Body of pancreas (tissue), 4 donors: ENCODE results near the gene ANKS1B. TPM values are rescaled to one million over a fixed set of nuclear protein-coding genes. Genes with fewer than 3 reads are reported as not detected.

Experiments
- ATAC-seq: fragments of 150-250 bp; one replicate; pipeline ENCODE4 v1.9.1; 2016
- DNase-seq, 4 donors: peaks; one replicate each; pipeline ENCODE4 v3.0.0-alpha.2; 2019
- H3K27ac ChIP-seq, 4 donors: fragments of 200-600 bp; sonication (generic); 1 replicate in 3 of 4; 2 replicates in 1 of 4; pipeline versions ENCODE4 v1.5.1 to v1.6.1; 2016 to 2019; ENCODE audit warnings: mild to moderate bottlenecking in 1 of 4, mixed read lengths in 1 of 4, moderate library complexity in 1 of 4
- H3K27me3 ChIP-seq, 2 donors: fragments of 200-600 bp; sonication (generic); one replicate each; pipeline ENCODE4 v1.6.0; 2016; ENCODE audit warnings: mild to moderate bottlenecking in 1 of 2
- H3K36me3 ChIP-seq, 2 donors: fragments of 200-600 bp; sonication (generic); replicated peaks in 1 of 2; 2 replicates each; pipeline ENCODE4 v1.5.1; 2016; ENCODE audit warnings: low read depth in 2 of 2; ENCODE audit not compliant: insufficient read depth in 1 of 2
- H3K4me1 ChIP-seq: fragments of 200-600 bp; sonication (generic); one replicate; pipeline ENCODE4 v1.6.0; 2016
- H3K4me3 ChIP-seq, 2 donors: fragments of 200-600 bp; sonication (generic); 1 replicate in 1 of 2; 2 replicates in 1 of 2; pipeline ENCODE4 v1.5.1; 2016 to 2019
- H3K9me3 ChIP-seq, 3 donors: fragments of 200-600 bp; sonication (generic); 1 replicate in 2 of 3; 2 replicates in 1 of 3; pipeline ENCODE4 v1.5.1; 2016
- CTCF ChIP-seq, 7 experiments: fragments of 450-650 bp in 4 of 7; fragments of 200-600 bp in 3 of 7; sonication (generic) in 3 of 7; IDR thresholded peaks; one replicate each; pipeline ENCODE4 v1.5.1; 2016 to 2019; ENCODE audit warnings: antibody characterized with exemption in 7 of 7
- POLR2A ChIP-seq, 3 donors: fragments of 450-650 bp; IDR thresholded peaks; one replicate each; pipeline ENCODE4 v1.6.1; 2016; ENCODE audit warnings: antibody characterized with exemption in 3 of 3, mild to moderate bottlenecking in 2 of 3
- WGBS, 2 donors: methylation state at CpG; one replicate each; pipeline ENCODE4 v1.1.5; 2017; 5-methylcytosine and 5-hydroxymethylcytosine counted together
- intact Hi-C: fragments of 100-400 bp; cut with DNase I; formaldehyde crosslinking; loops from one replicate; pipeline ENCODE4 v1.15.1; 2023
- total RNA-seq, 2 donors: library from RNA; depleted of rRNA; stranded (reverse); fragments of >200 nt; gene quantifications; one replicate each; pipeline ENCODE4 v1.1.0, GENCODE V29; 2016

The ANKS1B gene
- total RNA-seq, 2 donors from 2014 or later = 2.1 to 10.2 TPM

- no peak for TF ChIP-seq CTCF (IDR thresholded peaks at IDR 0.05)
- no peak for TF ChIP-seq POLR2A (IDR thresholded peaks at IDR 0.05)
- Histone ChIP-seq H3K36me3 (no peaks in the 10 kb centered on the region), H3K27me3 (no peaks in the 10 kb centered on the region), H3K27ac (no peak overlapping the region), H3K4me3 (no peak overlapping the region), H3K4me1 (peaks cover 15% of the 10 kb centered on the region), H3K9me3 (no peaks in the 10 kb centered on the region)
- intact Hi-C loops = no loop called here
- DNase-seq (no peak), ATAC-seq (no peak)
- WGBS, 2 donors = 42 to 62% methylated on average over 4 of the region's 4 CpGs
These were observed 26.8 kb downstream of the ANKS1B start for GRCh38 chr12:99957866-99958466.

- no peak for DNase-seq
- ATAC-seq = no peak
- Histone ChIP-seq H3K36me3 (no peaks in the 10 kb centered on the region), H3K4me1 (peaks cover 3% of the 10 kb centered on the region), H3K27ac (no peak overlapping the region), H3K4me3 (no peak overlapping the region), H3K9me3 (no peaks in the 10 kb centered on the region), H3K27me3 (no peaks in the 10 kb centered on the region)
- 53 to 58% methylated on average over 2 of the region's 2 CpGs for WGBS, 2 donors
- TF ChIP-seq CTCF (IDR thresholded peaks at IDR 0.05) = no peak
- TF ChIP-seq POLR2A (IDR thresholded peaks at IDR 0.05) = no peak
- intact Hi-C loops = no loop called here
These were observed 30.0 kb downstream of the ANKS1B start for GRCh38 chr12:99954724-99955123.

- Histone ChIP-seq H3K4me3 (no peak overlapping the region), H3K27me3 (no peaks in the 10 kb centered on the region), H3K9me3 (no peaks in the 10 kb centered on the region), H3K36me3 (no peaks in the 10 kb centered on the region), H3K4me1 (no peaks in the 10 kb centered on the region), H3K27ac (no peak overlapping the region)
- 44 to 49% methylated on average over 3 of the region's 3 CpGs for WGBS, 2 donors
- intact Hi-C loops = no loop called here
- no peak for ATAC-seq
- TF ChIP-seq CTCF (IDR thresholded peaks at IDR 0.05) (no peak), POLR2A (IDR thresholded peaks at IDR 0.05) (no peak)
- DNase-seq = no peak
These were observed 36.4 kb downstream of the ANKS1B start for GRCh38 chr12:99948370-99948769.

GRCh38 chr12:99946131-99946530, 38.6 kb downstream of the ANKS1B start:
- Histone ChIP-seq H3K4me3 (no peak overlapping the region), H3K4me1 (no peaks in the 10 kb centered on the region), H3K36me3 (no peaks in the 10 kb centered on the region), H3K27ac (no peak overlapping the region), H3K9me3 (no peaks in the 10 kb centered on the region), H3K27me3 (no peaks in the 10 kb centered on the region)
- ATAC-seq (no peak), DNase-seq (no peak)
- TF ChIP-seq CTCF (IDR thresholded peaks at IDR 0.05) (no peak), POLR2A (IDR thresholded peaks at IDR 0.05) (no peak)
- 64 to 84% methylated on average over 1 of the region's 1 CpG for WGBS, 2 donors
- intact Hi-C loops = no loop called here

- ATAC-seq = no peak
- H3K4me3 ChIP-seq = no peak overlapping the region
- WGBS, 2 donors = 78 to 88% methylated on average over 3 of the region's 3 CpGs
- H3K4me1 ChIP-seq = no peaks in the 10 kb centered on the region
- no peak overlapping the region for H3K27ac ChIP-seq
- no peaks in the 10 kb centered on the region for H3K9me3 ChIP-seq
- intact Hi-C loops = no loop called here
- H3K27me3 ChIP-seq = no peaks in the 10 kb centered on the region
- no peaks in the 10 kb centered on the region for H3K36me3 ChIP-seq
- no peak for DNase-seq
- no peak for TF ChIP-seq POLR2A (IDR thresholded peaks at IDR 0.05)
- no peak for TF ChIP-seq CTCF (IDR thresholded peaks at IDR 0.05)
These were observed 49.1 kb downstream of the ANKS1B start for GRCh38 chr12:99935608-99936007.
